GM21576 (cell line): ENCODE data around the gene PLCH1.
"Not testable (repeated sequence)": the region's sequence is repeated elsewhere in the genome, so short reads cannot be mapped to it uniquely, and the experiment has no call there.

ENCODE experiments used
- ATAC-seq: cut with Tn5 transposase; IDR thresholded peaks from one replicate; pipeline ENCODE4 v1.9.1; 2021; ENCODE audit warnings: mild to moderate bottlenecking, moderate library complexity; ENCODE audit not compliant: unreplicated experiment

The PLCH1 gene

GRCh38 chr3:155647206-155647605 is 97.7 kb downstream of the PLCH1 start:
- ATAC-seq, result no peak

GRCh38 chr3:155646669-155647068 is 98.2 kb downstream of the PLCH1 start:
- ATAC-seq, result no peak

DNA sequence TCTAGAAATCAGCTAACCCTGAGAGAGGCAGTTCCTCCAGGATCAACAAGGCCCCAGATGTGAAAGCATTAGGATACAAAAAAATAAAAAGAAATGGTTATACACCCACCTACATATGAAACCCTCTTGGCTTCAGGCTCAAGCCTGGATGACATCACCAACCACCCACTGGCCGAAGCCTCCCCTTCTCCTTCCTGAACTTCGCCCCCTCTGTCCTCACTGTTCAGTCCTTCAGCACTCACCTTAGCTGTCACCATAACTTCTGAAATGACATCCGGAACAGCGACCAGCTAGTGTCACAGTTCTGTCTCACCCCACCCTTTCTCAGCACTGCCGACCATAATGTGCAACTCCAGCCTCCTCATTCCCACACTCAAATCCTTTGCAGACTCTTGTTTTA is 98.7 kb downstream of the PLCH1 start:
- ATAC-seq, result no peak

DNA sequence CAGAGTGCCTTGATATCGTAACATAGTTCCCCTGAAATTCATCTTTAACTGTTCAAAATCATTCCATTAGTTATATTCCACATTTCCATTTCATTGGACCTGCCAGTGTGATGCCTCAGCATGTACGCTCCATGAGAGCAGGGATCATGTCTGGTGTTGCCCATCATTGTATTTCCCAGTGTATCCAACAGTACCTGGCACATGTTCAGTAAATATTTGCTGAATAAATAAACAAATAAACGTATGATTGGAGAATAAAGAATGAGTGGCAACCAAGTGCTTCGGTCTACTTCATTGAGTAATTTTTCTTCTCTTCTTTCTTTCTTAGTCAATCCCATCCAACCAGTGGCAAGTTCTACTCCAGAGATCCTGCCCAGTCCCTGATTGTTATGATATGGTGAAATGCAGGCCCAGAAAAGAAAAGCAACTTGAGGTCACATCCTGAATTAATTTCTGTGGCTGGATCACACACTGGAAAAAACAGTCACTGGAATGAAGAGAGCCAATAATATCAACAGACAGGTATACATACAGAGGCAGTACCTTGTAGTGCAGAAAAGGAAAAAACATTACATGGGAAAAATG is 101.2 kb downstream of the PLCH1 start:
- no peak for ATAC-seq

GRCh38 chr3:155641956-155642355 is 102.9 kb downstream of the PLCH1 start:
- no peak for ATAC-seq

DNA sequence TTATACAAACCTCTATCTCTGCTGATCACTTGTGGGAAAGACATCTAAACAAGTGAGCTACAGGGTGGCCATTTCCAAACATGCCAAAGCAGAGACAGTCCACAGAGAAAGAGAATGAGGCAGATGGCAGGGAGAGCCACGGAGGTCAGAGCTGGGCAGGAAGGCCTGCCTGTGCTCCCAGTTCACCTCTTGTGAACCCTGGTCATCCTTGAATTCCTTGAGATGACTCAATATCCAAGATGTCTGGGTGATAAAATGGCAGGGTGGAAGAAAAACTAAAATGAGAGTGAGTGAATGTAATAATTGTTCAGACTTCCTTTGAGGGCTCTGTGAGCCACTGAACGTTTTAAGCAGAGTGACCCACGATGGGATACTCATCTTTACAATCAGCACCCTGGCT is 104.8 kb downstream of the PLCH1 start:
- ATAC-seq, result no peak

GRCh38 chr3:155639462-155640055 is 105.3 kb downstream of the PLCH1 start:
- ATAC-seq, result no peak

DNA sequence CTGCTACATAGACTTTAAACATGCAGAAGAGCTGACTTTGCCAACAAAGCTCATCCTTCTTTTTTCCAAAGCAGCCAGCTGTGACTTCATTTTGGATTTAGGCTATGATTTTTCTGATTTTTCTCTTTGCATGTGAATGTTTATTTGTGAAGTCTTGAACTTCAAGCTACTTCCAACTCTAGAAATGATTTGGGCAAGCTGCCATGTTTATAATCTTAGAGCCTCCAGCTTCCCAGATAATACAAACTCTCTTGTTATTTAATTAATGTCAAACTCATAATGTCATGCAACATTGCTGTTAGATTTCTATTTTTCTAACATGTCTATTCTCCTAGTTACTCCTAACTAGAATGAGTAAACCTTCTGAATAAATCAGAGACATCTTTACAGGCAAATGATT is 106.4 kb downstream of the PLCH1 start:
- ATAC-seq, result not testable (repeated sequence)

DNA sequence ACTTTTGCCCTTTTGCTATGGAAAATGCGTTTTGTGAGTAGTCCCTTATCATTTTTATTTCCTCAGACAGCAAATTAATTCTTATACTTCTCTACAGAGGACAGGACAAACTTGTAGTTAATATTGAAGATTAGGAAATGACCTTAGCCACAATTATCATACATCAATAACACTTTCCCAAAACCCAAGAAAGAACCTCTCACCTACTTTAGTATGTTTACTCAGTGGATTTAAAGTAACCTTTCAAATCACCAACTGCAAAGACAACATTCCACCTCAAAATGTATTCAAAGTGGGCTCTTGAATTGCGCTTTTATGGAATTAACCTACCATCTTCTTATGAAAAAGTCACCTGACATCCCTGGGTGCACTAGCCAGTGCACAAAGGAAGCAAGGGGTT is 107.3 kb downstream of the PLCH1 start:
- no peak for ATAC-seq

- ATAC-seq, result no peak
Observed at GRCh38 chr3:155635056-155635455, 109.8 kb downstream of the PLCH1 start.

DNA sequence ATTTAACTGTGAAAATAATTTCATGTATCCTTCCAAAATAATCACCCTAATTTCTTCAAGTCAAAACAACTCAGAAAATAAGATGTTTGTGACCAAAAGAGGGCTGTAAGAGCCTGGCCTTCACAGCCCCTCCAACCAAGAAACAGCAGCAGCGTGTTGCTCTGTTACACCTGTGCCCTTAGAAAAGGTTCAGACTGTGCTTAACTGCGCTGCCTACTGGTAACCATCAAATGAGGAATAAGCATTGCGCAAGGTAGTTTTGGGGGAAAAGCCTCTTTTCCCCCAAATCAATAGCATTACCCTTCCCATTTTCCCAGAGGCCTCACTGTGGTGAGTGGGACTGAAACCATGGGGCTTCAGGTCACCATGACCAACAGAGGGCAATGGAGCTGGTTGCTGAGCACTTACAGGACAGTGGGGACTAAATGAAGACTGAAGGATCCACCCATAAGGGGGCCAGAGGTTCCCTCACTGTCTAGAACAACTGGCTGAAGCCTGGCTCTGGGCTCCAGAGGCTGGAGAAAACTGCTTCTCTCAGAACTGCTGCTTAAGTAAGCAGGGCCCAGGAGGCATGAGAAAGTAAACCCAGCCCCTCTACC is 110.7 kb downstream of the PLCH1 start:
- no peak for ATAC-seq

DNA sequence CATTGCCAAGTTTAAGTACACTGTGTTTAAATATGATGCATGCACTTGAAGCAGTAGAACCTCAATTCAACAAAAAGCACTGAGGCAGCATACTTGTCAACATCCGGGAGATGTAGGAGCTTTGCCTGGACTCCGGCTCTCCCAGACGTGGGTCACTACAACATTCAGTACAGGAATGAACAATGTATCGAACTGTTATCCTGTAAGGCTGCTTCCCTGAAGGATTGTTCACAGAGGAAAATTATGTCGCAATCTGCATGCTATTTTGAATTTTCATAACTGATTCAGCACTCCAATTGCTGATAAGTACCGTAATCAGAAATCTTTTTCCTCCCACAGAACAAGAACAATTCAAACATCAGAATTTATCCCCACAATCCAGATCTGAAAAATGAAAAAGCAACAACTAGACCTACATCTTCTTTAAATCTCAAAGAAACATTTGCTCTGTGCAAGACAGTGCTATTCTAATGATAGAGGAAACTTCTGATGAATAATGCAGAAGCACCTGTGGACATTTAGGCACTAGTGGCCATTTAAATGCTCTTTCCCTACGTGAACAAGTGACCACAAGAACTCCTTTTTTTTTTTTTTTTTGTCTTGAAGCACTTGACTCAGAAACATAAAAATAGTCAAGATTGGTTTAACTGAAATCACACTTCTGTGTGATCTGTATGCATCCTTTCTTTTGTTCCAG is 113.4 kb downstream of the PLCH1 start:
- no peak for ATAC-seq

DNA sequence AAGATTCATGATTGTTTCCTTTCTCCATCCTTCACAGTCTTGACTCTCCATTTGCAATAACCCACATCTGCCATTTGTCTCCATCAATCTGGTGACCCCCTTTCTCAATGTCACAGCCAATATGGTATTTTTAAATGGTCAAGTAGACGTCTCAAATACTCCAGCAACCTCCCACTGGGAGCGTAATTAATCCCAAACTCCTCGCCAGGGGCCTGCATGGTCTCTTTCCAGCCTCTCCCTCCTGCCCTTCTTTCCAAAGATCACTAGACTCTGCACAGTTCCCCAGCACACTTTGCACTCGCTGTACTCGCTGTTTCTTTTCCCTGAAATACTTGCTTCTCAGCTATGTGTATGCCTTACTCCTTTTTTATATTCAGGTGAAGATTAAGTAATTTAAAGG is 115.3 kb downstream of the PLCH1 start:
- no peak for ATAC-seq

DNA sequence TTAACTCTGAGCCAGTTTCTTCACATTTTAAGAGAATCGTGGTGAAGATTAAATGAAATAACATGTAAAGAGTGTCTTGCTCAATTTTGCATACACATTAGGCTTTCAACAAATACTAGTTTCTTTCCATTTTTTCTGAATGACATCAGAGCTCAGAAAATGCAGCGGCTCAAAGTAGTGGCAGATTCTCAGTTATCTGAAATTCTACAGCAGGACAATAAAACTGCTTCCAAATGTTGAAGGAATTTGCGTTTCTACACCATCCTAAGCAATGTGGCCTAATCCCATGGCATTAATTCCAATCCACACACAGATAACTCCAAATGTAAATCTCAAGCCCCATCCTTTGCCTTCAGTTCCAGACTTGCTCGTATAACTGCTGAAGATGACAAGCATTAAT is 115.8 kb downstream of the PLCH1 start:
- ATAC-seq, result no peak

- not testable (repeated sequence) for ATAC-seq
Observed at GRCh38 chr3:155622647-155623046, 122.2 kb downstream of the PLCH1 start.

- ATAC-seq, result not testable (repeated sequence)
Observed at GRCh38 chr3:155620552-155620951, 124.3 kb downstream of the PLCH1 start.

DNA sequence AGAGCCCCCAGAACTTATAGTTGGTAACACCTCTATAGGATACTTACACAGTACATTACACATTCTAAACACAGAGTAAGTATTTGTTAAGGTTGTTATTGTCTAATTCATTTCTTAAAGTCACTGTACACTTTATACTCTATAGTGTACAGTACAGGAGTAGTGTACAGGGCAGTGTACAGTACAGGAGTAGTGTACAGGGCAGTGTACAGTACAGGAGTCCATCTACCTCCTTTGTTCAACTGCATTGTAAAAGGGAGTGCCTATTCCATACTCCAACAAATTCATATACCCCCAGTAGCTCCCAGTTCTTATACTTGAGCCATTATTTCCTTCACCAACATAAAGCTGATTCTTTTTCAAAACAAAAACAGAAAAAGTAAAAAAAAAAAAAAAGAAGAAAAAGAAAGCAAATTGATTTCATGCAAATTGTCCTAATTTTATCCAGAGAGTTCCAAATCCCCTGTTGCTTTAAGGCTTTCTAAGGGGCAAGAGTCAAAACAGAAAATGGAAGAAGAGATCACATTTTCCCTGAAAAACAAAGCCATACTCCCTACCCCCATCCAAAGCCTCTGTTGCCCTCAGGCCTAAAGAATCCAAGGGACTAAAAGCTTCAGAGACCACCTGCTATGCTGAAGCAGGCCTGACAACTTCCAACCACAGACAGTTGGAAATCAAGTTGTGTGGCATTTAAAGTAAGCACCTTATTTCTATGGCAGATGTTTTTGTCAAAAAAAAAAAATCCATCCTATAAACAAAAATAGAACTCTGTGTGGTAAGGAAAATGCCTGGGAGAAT is 125.6 kb downstream of the PLCH1 start:
- ATAC-seq, result no peak

DNA sequence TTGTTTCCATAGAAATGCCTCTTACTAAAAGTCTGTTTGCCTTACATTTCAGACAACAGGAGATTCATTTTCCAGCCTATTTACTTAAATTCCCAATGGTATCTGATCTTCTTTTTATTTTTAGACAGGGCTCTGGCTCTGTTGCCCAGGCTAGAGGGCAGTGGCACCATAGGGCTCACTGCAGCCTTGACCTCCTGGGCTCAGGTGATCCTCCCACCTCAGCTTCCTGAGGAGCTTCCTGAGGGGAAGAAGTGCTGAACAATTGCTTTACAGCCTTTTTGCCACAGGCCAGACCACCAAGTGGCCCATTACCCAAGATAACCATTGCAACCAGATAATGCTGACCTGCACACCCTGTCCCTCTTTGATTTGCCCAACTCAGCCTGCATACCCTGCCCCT is 126.3 kb downstream of the PLCH1 start:
- ATAC-seq, result no peak

GRCh38 chr3:155617346-155617925 is 127.4 kb downstream of the PLCH1 start:
- no peak for ATAC-seq

DNA sequence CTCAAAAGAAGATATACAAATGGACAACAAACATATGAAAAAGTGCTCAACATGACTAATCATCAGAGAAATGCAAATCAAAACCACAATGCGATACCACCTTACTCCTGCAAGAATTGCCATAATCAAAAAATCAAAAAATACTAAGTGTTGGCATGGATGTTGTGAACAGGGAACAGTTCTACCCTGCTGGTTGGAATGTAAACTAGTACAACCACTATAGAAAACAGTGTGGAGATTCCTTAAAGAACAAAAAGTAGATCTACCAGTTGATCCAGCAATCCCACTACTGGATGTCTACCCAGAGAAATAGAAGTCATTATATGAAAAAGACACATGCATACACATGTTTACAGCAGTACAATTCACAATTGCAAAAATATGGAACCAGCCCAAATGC is 129.7 kb downstream of the PLCH1 start:
- not testable (repeated sequence) for ATAC-seq

- ATAC-seq, result not testable (repeated sequence)
Observed at GRCh38 chr3:155614410-155614809, 130.5 kb downstream of the PLCH1 start.
